Omental fat pad (tissue), 4 donors: ENCODE measurements around the gene ROBO4. TPM values are rescaled to one million over a fixed set of nuclear protein-coding genes. Genes with fewer than 3 reads are reported as not detected.
A peak's percentile ranks its signal among the peaks of the same experiment; 100 is the strongest.

Experiments
- ATAC-seq: fragments of 150-250 bp; one replicate; pipeline ENCODE4 v1.9.1; 2016; ENCODE audit warnings: mild to moderate bottlenecking, moderate library complexity; ENCODE audit not compliant: low FRiP score
- DNase-seq: peaks from one replicate; pipeline ENCODE4 v3.0.0-alpha.2; 2019; ENCODE audit warnings: low spot score
- CTCF ChIP-seq, 3 donors: fragments of 450-650 bp; IDR thresholded peaks; one replicate each; pipeline ENCODE4 v1.5.1; 2016 to 2017; ENCODE audit warnings: antibody characterized with exemption in 3 of 3, mild to moderate bottlenecking in 3 of 3, moderate library complexity in 2 of 3
- total RNA-seq, 4 donors: library from RNA; depleted of rRNA; stranded (reverse); fragments of >200 nt; gene quantifications; one replicate each; pipeline ENCODE4 v1.1.0, GENCODE V29; 2016

The ROBO4 gene
- total RNA-seq, 4 donors from 2014 or later = 31.7 to 152 (median 75.2) TPM

- no peak for TF ChIP-seq CTCF (IDR thresholded peaks at IDR 0.05)
- peak; percentile 16 for DNase-seq
- no peak for ATAC-seq
Measured at GRCh38 chr11:124884340-124884739, 13.3 kb downstream of the ROBO4 start.

GRCh38 chr11:124882339-124883071, 15.2 kb downstream of the ROBO4 start:
- no peak for TF ChIP-seq CTCF (IDR thresholded peaks at IDR 0.05)

GRCh38 chr11:124880958-124881357, 16.7 kb downstream of the ROBO4 start:
- ATAC-seq (no peak), DNase-seq (no peak)
- no peak for TF ChIP-seq CTCF (IDR thresholded peaks at IDR 0.05)

More at GRCh38 chr11:124882339-124883071, 15.2 kb downstream of the ROBO4 start:
- ATAC-seq (no peak), DNase-seq (peak; percentile 22)

GRCh38 chr11:124880290-124880611, 17.4 kb downstream of the ROBO4 start:
- no peak for TF ChIP-seq CTCF (IDR thresholded peaks at IDR 0.05)
- DNase-seq = peak; percentile 3
- no peak for ATAC-seq

- no peak for TF ChIP-seq CTCF (IDR thresholded peaks at IDR 0.05)
- ATAC-seq (no peak), DNase-seq (peak; percentile 20)
Measured at GRCh38 chr11:124879493-124880289, 18.0 kb downstream of the ROBO4 start.

GRCh38 chr11:124878759-124879492, 18.7 kb downstream of the ROBO4 start:
- ATAC-seq (no peak), DNase-seq (no peak)
- no peak for TF ChIP-seq CTCF (IDR thresholded peaks at IDR 0.05)
